ENCODE results near the gene MDM1.

The MDM1 gene

GRCh38 chr12:68327896-68328295 is 4.3 kb downstream of the MDM1 start:
- no peak for DNase-seq (ENCODE audit: extremely low spot score, insufficient read length, low read depth)

DNA sequence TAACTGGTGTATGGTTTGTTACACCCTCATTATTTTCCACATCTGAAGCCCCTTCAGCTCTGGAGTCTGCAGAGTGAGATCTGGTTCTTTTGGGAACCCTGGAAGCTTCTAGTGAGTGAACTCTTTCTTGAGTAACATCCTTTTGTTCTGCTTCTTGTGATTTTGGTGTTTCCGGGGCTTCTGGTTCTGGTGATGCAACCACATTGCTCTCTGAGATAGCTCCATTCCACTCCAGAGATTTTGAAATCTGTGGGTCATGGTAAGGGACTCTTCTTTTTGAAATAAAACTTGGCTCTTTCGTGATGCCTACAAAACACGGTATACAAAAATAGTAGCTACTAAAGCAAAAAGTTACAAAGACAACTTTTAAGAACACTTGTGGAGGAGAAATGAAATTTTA is 5.4 kb downstream of the MDM1 start:
- FAIRE-seq (no peak), DNase-seq (ENCODE audit: extremely low spot score, insufficient read length, low read depth) (no peak)

More at GRCh38 chr12:68327896-68328295, 4.3 kb downstream of the MDM1 start:
- FAIRE-seq: no peak

DNA sequence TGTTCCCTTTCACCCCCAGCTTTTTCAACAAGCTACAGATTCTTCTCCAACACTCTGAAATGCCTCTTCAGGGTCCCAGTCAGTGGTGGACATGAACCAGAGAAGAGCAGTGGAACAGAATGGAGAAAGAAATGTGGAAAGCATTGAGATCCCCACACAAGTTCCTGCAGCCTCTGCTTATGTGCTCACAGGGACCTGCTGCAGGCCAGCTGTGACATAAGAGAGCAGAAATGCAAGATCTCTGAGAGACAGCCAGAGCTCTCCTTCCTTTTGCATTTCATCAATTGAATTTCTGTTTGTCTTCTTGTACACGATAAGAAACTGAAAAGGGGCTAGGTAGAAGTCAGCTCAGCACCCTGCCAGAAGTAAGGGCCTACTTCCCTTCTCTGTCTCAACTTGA is 6.2 kb downstream of the MDM1 start:
- FAIRE-seq (no peak), DNase-seq (ENCODE audit: extremely low spot score, insufficient read length, low read depth) (no peak)

- DNase-seq (ENCODE audit: extremely low spot score, insufficient read length, low read depth): no peak
- no peak for FAIRE-seq
Measured at GRCh38 chr12:68324531-68324930, 7.6 kb downstream of the MDM1 start.

- FAIRE-seq: no peak
Measured at GRCh38 chr12:68321140-68321539, 11.0 kb downstream of the MDM1 start.

GRCh38 chr12:68319988-68320623 is 12.1 kb downstream of the MDM1 start:
- FAIRE-seq: no peak
- DNase-seq (ENCODE audit: extremely low spot score, insufficient read length, low read depth): no peak

More at GRCh38 chr12:68321140-68321539, 11.0 kb downstream of the MDM1 start:
- no peak for DNase-seq (ENCODE audit: extremely low spot score, insufficient read length, low read depth)

- DNase-seq (ENCODE audit: extremely low spot score, insufficient read length, low read depth) (peak; percentile 12), FAIRE-seq (peak; percentile 12)
Measured at GRCh38 chr12:68317047-68317667, 15.0 kb downstream of the MDM1 start.

DNA sequence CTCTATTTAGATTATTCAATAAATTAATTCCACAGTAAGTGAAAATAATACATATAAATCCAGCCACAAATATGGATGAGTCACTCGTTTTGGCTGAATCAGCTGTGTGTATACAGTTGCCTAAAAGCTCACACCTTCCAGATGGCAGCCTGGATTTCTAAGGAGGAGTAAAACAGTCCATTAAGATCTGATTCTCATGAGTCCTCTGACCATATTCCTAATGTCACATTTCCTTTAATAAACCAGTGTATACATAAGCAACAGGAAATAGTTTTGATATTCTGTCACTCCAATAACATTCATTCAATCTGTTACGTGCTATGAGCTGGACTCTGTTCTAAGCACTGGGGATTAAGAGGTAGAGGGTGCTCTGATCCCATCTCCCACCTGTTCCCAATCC is 21.8 kb downstream of the MDM1 start:
- no peak for FAIRE-seq
- DNase-seq (ENCODE audit: extremely low spot score, insufficient read length, low read depth): no peak

- DNase-seq (ENCODE audit: extremely low spot score, insufficient read length, low read depth): no peak
- no peak for FAIRE-seq
Measured at GRCh38 chr12:68306564-68306963, 25.6 kb downstream of the MDM1 start.

DNA sequence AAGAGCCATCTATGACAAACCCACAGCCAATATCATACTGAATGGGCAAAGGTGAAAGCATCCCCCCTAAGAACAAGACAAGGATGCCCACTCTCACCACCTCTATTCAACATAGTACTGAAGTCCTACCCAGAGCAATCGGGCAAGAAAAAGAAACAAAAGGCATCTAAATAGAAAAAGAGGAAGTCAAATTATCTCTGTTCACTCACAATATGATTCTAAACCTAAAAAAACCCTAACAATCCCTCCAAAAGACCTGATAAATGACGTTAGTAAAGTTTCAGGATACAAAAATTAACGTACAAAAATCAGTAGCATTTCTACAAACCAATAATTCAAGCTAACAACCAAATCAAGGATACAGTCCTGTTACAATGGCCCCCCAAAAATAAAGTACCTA is 26.9 kb downstream of the MDM1 start:
- FAIRE-seq (peak; percentile 21), DNase-seq (ENCODE audit: extremely low spot score, insufficient read length, low read depth) (no peak)

DNA sequence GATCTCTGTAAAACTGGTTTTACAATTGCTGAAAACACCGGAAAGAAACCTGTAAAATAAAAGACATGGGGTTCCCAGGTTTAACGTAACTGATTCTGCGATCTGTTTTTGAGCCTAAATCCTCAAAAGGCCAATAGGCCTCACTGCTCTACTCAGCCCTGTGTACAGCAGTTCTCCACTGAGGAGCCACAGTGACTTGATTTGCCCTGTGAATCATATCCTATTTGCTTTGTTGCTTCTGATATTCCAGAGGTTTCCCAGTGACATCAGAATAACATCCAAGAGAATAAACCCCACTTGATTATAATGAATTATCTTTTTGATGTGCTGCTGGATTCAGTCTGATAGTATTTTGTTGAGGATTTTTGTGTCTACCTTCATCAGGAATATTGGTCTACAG is 27.5 kb downstream of the MDM1 start:
- no peak for FAIRE-seq
- no peak for DNase-seq (ENCODE audit: extremely low spot score, insufficient read length, low read depth)

DNA sequence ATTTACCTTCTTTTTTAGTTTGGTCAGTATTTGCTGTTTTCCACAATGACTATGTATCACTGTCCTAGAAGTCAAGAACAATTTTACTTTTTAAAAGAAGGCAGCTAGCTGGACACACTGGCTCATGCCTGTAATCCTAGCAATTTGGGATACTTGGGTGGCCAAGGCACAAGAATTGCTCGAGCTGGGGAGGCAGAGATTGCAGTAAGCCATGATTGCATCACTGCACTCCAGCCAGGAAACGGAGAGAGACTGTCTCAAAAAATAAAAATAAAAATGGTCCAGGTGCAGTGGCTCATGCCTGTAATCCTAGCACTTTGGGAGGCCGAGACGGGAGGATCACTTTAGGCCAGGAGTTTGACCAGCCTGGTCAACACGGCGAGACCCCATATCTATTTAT is 28.3 kb downstream of the MDM1 start:
- no peak for FAIRE-seq
- DNase-seq (ENCODE audit: extremely low spot score, insufficient read length, low read depth): no peak

GRCh38 chr12:68297929-68298328 is 34.2 kb downstream of the MDM1 start:
- DNase-seq (ENCODE audit: extremely low spot score, insufficient read length, low read depth) (no peak), FAIRE-seq (peak; percentile 31)

- FAIRE-seq: no peak
Measured at GRCh38 chr12:68294251-68294650, 37.9 kb downstream of the MDM1 start.

DNA sequence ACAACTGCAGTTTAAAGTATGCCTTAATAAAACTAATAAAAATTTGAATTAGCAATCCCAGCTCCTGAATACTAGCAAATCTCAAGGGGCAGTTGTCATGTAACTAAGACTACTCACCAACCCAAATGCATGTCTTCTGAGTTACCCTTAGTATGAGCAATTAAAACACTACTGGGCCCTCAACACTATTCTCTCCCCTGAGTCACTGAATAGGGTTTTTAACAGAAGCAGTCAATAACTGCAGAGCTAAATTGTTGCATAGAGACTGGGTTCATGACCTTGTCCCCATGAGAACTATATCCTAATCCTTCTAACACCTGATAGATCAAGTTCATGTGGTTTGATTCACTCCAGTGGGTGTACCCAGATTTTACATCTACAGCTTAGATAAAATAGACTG is 38.8 kb downstream of the MDM1 start:
- FAIRE-seq (no peak), DNase-seq (ENCODE audit: extremely low spot score, insufficient read length, low read depth) (no peak)

More at GRCh38 chr12:68294251-68294650, 37.9 kb downstream of the MDM1 start:
- DNase-seq (ENCODE audit: extremely low spot score, insufficient read length, low read depth): no peak

DNA sequence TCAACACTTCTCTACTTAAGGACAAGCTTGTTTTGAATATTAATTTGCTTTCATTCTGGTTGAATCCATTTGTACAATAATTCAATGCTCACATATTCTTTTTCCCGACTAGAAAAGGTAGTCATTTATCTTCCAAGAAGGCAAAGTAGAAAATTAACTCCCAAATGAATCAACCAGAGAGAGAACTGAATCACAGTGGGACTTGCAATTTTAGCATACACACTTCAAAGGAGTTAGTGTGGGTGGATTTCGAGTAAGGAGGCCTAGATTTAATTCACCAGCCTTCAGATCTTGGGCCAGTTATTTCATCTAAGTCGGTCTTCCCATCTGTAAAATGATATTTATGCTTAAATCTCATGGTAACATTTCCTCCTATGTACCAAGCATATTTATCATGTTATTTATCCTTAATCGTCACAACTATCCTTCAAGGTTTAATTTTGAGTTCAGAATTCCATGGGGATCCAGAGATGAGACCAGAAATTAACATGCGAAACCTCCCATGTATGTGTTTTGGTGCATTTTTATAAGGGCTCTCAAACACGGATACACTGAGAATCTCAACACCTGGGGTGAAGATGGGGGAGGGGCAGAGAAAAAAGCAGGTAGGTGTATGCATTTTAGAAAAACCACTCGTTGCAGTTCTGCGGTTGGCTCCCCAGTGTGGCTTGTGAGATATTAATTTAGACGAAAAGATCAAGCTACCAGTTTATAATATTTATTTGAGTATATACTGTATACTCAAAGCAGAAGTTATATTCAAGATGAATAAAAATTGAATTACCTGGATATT is 39.8 kb downstream of the MDM1 start:
- DNase-seq (ENCODE audit: extremely low spot score, insufficient read length, low read depth): no peak
- no peak for FAIRE-seq

GRCh38 chr12:68291396-68292036 is 40.6 kb downstream of the MDM1 start:
- FAIRE-seq (no peak), DNase-seq (ENCODE audit: extremely low spot score, insufficient read length, low read depth) (no peak)

GRCh38 chr12:68290126-68290525 is 42.0 kb downstream of the MDM1 start:
- peak; percentile 87 for FAIRE-seq

DNA sequence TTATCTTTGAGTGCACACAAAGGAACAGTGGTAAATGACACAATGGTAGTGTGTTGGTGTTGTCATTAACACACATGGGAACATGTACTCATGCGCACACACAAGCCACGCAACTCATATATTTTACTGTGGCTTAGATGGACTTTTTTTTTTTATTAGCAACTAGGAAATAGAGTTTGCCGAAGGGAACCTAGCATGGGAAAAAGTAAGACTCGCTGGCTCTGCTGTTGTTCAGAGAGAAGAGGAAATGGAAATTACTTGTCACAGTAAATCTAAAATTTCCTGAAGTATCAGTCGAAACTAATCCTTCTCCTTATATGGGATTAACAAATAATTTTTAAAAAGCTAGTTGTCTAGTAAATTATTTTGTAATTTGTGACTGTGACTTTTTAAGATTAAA is 45.1 kb downstream of the MDM1 start:
- no peak for DNase-seq (ENCODE audit: extremely low spot score, insufficient read length, low read depth)
- FAIRE-seq: no peak

More at GRCh38 chr12:68290126-68290525, 42.0 kb downstream of the MDM1 start:
- peak; percentile 32 for DNase-seq (ENCODE audit: extremely low spot score, insufficient read length, low read depth)

- no peak for FAIRE-seq
- no peak for DNase-seq (ENCODE audit: extremely low spot score, insufficient read length, low read depth)
Measured at GRCh38 chr12:68286396-68286795, 45.8 kb downstream of the MDM1 start.

DNA sequence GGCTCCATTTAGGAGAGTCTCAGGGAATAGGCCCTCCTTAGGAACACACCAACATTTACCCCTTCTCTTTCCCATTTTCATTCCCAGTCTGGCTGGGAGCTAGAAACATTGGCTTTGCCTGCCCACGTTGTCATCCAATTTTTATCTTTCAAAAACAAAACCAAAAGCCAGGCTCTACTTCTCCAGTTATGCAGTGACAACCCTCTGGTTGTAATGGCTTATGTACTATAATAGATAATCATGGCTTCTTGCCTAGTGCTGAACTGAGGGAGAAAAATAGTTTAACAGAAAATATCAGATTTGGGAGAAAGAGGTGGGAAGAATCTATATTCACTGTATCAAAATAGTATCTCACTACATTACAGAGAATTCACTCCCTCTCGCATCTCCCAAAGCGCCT is 46.6 kb downstream of the MDM1 start:
- FAIRE-seq (no peak), DNase-seq (ENCODE audit: extremely low spot score, insufficient read length, low read depth) (no peak)

All from GM18507 (cell line).